Endothelial cell of umbilical vein (primary cell): ENCODE results near the gene RIBC1. TPM values are rescaled to one million over a fixed set of nuclear protein-coding genes. Genes with fewer than 3 reads are reported as not detected.

Experiments
- BruUV-seq: library from RNA; stranded (reverse); fragments of 400-500 nt; replicated peaks from 2 replicates; lab custom pipeline; 2021; lab: Mats Ljungman, UMichigan
- CTCF ChIA-PET: fragments of 300-600, 350-600 bp; sonication (Branson Sonifier 250); formaldehyde crosslinking; loops from one replicate; lab custom pipeline; 2021; ENCODE audit warnings: antibody characterized with exemption, inconsistent platforms; lab: Charles Lee
- POLR2A ChIA-PET: fragments of 300-600, 350-600 bp; sonication (Branson Sonifier 250); formaldehyde crosslinking; loops from one replicate; lab custom pipeline; 2021; ENCODE audit warnings: antibody characterized with exemption, inconsistent platforms; lab: Charles Lee
- DNase-seq: peaks from one replicate; pipeline ENCODE4 v3.0.0-alpha.2; 2011; ENCODE audit warnings: low read depth, low spot score
- FAIRE-seq: peaks from 2 replicates; lab custom pipeline; 2011; peaks lifted over from hg19 to GRCh38; lab: Jason Lieb, UNC
- H2AFZ ChIP-seq: 2 replicates; pipeline ENCODE4 v1.6.0; 2012; ENCODE audit warnings: low read depth, low read length, control low read depth, inconsistent platforms
- H3K27ac ChIP-seq: 2 replicates; pipeline ENCODE4 v1.5.1; 2011; ENCODE audit warnings: low read depth, mild to moderate bottlenecking, control low read depth, low read length, moderate library complexity; ENCODE audit not compliant: insufficient read depth
- H3K27me3 ChIP-seq, 2 experiments: 2 replicates each; pipeline versions ENCODE4 v1.6.0 to v1.6.1; 2011; ENCODE audit warnings: low read length in 2 of 2, mixed read lengths in 1 of 2; ENCODE audit not compliant: control insufficient read depth in 2 of 2, insufficient read depth in 2 of 2
- H3K36me3 ChIP-seq, 2 experiments: 2 replicates in 1 of 2; 3 replicates in 1 of 2; pipeline ENCODE4 v1.5.1; 2011; ENCODE audit warnings: low read length in 2 of 2, mild to moderate bottlenecking in 1 of 2, moderate library complexity in 1 of 2; ENCODE audit not compliant: control insufficient read depth in 2 of 2, insufficient read depth in 2 of 2; ENCODE audit errors: extremely low read depth in 1 of 2
- H3K4me1 ChIP-seq: 3 replicates; pipeline ENCODE4 v1.5.1; 2011; ENCODE audit warnings: mild to moderate bottlenecking, low read length; ENCODE audit not compliant: control insufficient read depth, insufficient read depth; ENCODE audit errors: extremely low read depth
- H3K4me2 ChIP-seq: 2 replicates; pipeline ENCODE4 v1.6.1; 2011; ENCODE audit warnings: low read length, control low read depth, mixed read lengths; ENCODE audit not compliant: insufficient read depth
- H3K4me3 ChIP-seq, 3 experiments: fragments of 200-600 bp in 1 of 3; sonication (generic), shearing (Covaris generic) in 1 of 3; replicated peaks in 1 of 3; 2 replicates each; pipeline ENCODE4 v1.5.1; 2011 to 2016; ENCODE audit warnings: control low read depth in 3 of 3, low read length in 3 of 3, mild to moderate bottlenecking in 2 of 3, inconsistent platforms in 1 of 3, low read depth in 1 of 3, moderate library complexity in 1 of 3; ENCODE audit not compliant: insufficient read depth in 1 of 3
- H3K79me2 ChIP-seq: 2 replicates; pipeline ENCODE4 v1.6.0; 2012; ENCODE audit warnings: low read length, inconsistent platforms; ENCODE audit not compliant: control insufficient read depth, insufficient read depth
- H3K9ac ChIP-seq: replicated peaks from 2 replicates; pipeline ENCODE3; 2011; ENCODE audit warnings: low read length, control low read depth; ENCODE audit not compliant: insufficient read depth; ENCODE audit errors: extremely low read depth
- H3K9me1 ChIP-seq: replicated peaks from 3 replicates; pipeline ENCODE4 v1.6.0; 2011; ENCODE audit warnings: mild to moderate bottlenecking, low read length; ENCODE audit not compliant: control insufficient read depth, insufficient read depth; ENCODE audit errors: extremely low read depth
- H3K9me3 ChIP-seq: replicated peaks from 2 replicates; pipeline ENCODE4 v1.5.1; 2012; ENCODE audit warnings: low read length, inconsistent platforms; ENCODE audit not compliant: control insufficient read depth, insufficient read depth
- H4K20me1 ChIP-seq: replicated peaks from 2 replicates; pipeline ENCODE3; 2011; ENCODE audit warnings: mild to moderate bottlenecking, low read length; ENCODE audit not compliant: control insufficient read depth, insufficient read depth; ENCODE audit errors: extremely low read depth
- EZH2 ChIP-seq: IDR thresholded peaks from 2 replicates; pipeline ENCODE4 v1.6.1; 2012; ENCODE audit warnings: borderline replicate concordance, low read depth, mild to moderate bottlenecking, moderate library complexity, low read length, inconsistent platforms; ENCODE audit not compliant: severe bottlenecking
- FOS ChIP-seq: IDR thresholded peaks from 2 replicates; pipeline ENCODE4 v1.6.1; 2011; ENCODE audit warnings: mild to moderate bottlenecking, low read length, moderate library complexity, borderline replicate concordance; ENCODE audit not compliant: insufficient read depth
- GATA2 ChIP-seq: IDR thresholded peaks from 2 replicates; pipeline ENCODE4 v1.7.0; 2011; ENCODE audit warnings: low read depth, mild to moderate bottlenecking, moderate library complexity, mixed read lengths, low read length; ENCODE audit not compliant: insufficient read length, insufficient read depth
- JUN ChIP-seq: IDR thresholded peaks from 2 replicates; pipeline ENCODE4 v1.6.1; 2011; ENCODE audit warnings: borderline replicate concordance, low read depth; ENCODE audit not compliant: insufficient read length, insufficient read depth
- MAX ChIP-seq: IDR thresholded peaks from 2 replicates; pipeline ENCODE4 v1.6.1; 2011; ENCODE audit not compliant: insufficient read depth, insufficient read length
- MYC ChIP-seq: IDR thresholded peaks from one replicate; pipeline ENCODE4 v1.6.1; 2011; ENCODE audit warnings: mild to moderate bottlenecking, low read depth, low read length
- POLR2A ChIP-seq: IDR thresholded peaks from 2 replicates; pipeline ENCODE4 v1.6.1; 2012; ENCODE audit warnings: low read depth, mild to moderate bottlenecking, control low read depth, low read length
- POLR2AphosphoS5 ChIP-seq: IDR thresholded peaks from 2 replicates; pipeline ENCODE4 v1.6.1; 2012; ENCODE audit warnings: low read depth, mild to moderate bottlenecking, control low read depth, low read length, moderate library complexity; ENCODE audit not compliant: insufficient read depth
- dilution Hi-C: fragments of 300-500 bp; cut with MboI; formaldehyde crosslinking; loops from one replicate; pipeline ENCODE4 v1.15.0; 2019; ENCODE audit warnings: low sequenced_read_pairs; ENCODE audit not compliant: extremely low pct_ligation_motif_present
- intact Hi-C: fragments of 100-400 bp; cut with micrococcal nuclease; formaldehyde crosslinking; loops from one replicate; pipeline ENCODE4 v1.10.0; 2022
- polyA plus RNA-seq, 4 experiments: library from polyadenylated mRNA; depleted of rRNA in 3 of 4; stranded (reverse) in 3 of 4; unstranded in 1 of 4; fragments of >200 nt; gene quantifications; 2 replicates each; pipeline versions ENCODE4 v1.2.1 to v1.2.3, GENCODE V29; 2011 to 2012; ENCODE audit warnings: missing spikeins in 1 of 4
- total RNA-seq: library from RNA; stranded (reverse); gene quantifications from 2 replicates; pipeline ENCODE4 v1.2.3, GENCODE V29; 2021
- TF ChIP-seq, protein P1 (sequence below), 2 donors: IDR thresholded peaks; 1 replicate in 1 of 2; 2 replicates in 1 of 2; pipeline ENCODE4 v1.5.1; 2011; ENCODE audit warnings: low read length in 2 of 2, mild to moderate bottlenecking in 2 of 2, moderate library complexity in 2 of 2, control low read depth in 1 of 2, inconsistent platforms in 1 of 2, low read depth in 1 of 2; ENCODE audit not compliant: insufficient read depth in 1 of 2; ENCODE audit errors: extremely low read depth in 1 of 2

The RIBC1 gene
- total and polyA plus RNA-seq, 2 donors (not counting 3 experiments of a cell fraction or from before 2014, with no cell fraction given): 0.23 to 0.86 TPM

DNA sequence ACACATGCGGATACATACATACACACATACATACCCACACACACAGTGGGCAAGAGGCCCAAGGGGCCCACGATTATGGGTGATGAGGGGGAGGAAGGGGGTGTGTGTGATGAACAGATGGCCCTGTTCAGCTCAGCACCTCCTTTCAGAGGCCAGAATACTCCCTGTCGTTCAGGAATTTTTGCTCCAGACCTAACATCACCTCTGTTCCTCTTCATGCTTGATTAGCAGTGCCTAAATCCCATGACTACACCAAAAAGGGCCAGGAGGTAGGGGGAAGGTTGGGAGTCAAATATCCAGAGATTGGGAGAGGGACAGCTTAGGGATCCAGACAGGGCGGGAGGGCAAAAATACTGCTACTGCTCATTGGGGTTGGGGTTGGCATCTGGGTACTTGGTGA is 42.9 kb upstream of the RIBC1 start:
- H3K9me1 ChIP-seq: no peaks in the 10 kb centered on the region
- no peak for FAIRE-seq
- no peak overlapping the region for H2AFZ ChIP-seq
- no peak overlapping the region for H3K9ac ChIP-seq
- dilution Hi-C loops (no loop called here), intact Hi-C loops (no loop called here)
- no peaks in the 10 kb centered on the region for H3K9me3 ChIP-seq
- no peak overlapping the region for H3K4me2 ChIP-seq
- POLR2A ChIA-PET: no interaction called here
- no peaks in the 10 kb centered on the region for H3K27me3 ChIP-seq
- DNase-seq: no peak
- H3K79me2 ChIP-seq: no peaks in the 10 kb centered on the region
- no TSS peak for BruUV-seq
- peaks cover 2 to 22% of the 10 kb centered on the region in 2 experiments for H3K36me3 ChIP-seq
- CTCF ChIA-PET: interaction anchor here (1.2 kb wide), 1 partner anchor 63 kb away, joined by 4 read pairs; no protein-coding TSS in a partner anchor
- no peaks in the 10 kb centered on the region for H3K4me1 ChIP-seq
- no peaks in the 10 kb centered on the region for H4K20me1 ChIP-seq
- no peak overlapping the region for H3K4me3 ChIP-seq
- H3K27ac ChIP-seq: no peak overlapping the region
- no peak for TF ChIP-seq FOS
- TF ChIP-seq, protein P1, sequence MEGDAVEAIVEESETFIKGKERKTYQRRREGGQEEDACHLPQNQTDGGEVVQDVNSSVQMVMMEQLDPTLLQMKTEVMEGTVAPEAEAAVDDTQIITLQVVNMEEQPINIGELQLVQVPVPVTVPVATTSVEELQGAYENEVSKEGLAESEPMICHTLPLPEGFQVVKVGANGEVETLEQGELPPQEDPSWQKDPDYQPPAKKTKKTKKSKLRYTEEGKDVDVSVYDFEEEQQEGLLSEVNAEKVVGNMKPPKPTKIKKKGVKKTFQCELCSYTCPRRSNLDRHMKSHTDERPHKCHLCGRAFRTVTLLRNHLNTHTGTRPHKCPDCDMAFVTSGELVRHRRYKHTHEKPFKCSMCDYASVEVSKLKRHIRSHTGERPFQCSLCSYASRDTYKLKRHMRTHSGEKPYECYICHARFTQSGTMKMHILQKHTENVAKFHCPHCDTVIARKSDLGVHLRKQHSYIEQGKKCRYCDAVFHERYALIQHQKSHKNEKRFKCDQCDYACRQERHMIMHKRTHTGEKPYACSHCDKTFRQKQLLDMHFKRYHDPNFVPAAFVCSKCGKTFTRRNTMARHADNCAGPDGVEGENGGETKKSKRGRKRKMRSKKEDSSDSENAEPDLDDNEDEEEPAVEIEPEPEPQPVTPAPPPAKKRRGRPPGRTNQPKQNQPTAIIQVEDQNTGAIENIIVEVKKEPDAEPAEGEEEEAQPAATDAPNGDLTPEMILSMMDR (IDR thresholded peaks at IDR 0.05; ENCODE audit: extremely low read depth in 1 of 2, insufficient read depth in 1 of 2, low read depth in 1 of 2, low read length in 2 of 2): no peak
- no peak for TF ChIP-seq JUN
- TF ChIP-seq MYC: no peak
- TF ChIP-seq POLR2AphosphoS5: no peak
- no peak for TF ChIP-seq GATA2
- no peak for TF ChIP-seq POLR2A
- TF ChIP-seq MAX: no peak
- TF ChIP-seq EZH2: no peak
